ENCODE results near the gene TCF19. TPM values are rescaled to one million over a fixed set of nuclear protein-coding genes. Genes with fewer than 3 reads are reported as not detected.

Gene TCF19
- total RNA-seq, 1 experiment from 2014 or later: 18.8 TPM

DNA sequence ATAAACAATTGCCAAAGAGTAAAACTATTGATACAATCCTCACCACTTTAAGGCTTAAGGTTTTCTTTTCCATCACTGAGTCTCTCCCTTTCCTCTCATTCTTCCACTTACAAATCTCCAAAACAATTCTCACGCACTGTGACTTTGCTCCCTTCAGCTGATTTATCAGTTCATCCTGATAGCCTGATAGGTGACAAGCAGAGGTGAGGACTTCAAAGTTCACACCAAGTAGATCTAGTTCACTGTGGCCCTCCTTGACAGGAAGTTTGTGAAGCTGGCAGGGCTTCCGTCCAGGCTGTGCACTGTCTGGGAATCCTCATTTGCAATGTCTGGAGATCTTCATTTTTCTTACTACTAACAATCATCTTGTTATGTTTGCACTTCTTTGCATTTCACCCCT, 47.2 kb downstream of the TCF19 start:
- no peak for DNase-seq (ENCODE audit: low spot score)

- DNase-seq (ENCODE audit: low spot score): no peak
Measured at GRCh38 chr6:31208506-31208905, 50.1 kb downstream of the TCF19 start.

DNA sequence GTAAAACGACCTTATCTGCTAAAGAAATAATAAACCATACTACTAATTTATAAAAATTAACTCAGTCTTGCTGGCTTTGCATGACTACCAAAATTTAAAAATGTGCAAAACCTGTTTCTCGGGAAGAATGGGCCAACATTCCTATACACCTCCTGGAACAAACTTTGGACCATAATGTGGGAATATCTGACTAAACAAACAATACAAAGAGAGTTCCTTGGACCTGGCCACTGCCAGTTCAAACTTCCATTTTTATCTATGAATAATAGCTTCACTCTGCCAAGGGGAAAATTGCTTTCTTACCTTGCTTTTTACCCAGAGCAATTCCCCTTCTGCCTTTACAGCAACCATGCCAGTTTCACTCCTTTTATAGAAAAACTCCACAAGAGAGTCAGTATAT, 50.7 kb downstream of the TCF19 start:
- no peak for DNase-seq (ENCODE audit: low spot score)

- DNase-seq (ENCODE audit: low spot score): no peak
Measured at GRCh38 chr6:31210123-31210522, 51.7 kb downstream of the TCF19 start.

DNA sequence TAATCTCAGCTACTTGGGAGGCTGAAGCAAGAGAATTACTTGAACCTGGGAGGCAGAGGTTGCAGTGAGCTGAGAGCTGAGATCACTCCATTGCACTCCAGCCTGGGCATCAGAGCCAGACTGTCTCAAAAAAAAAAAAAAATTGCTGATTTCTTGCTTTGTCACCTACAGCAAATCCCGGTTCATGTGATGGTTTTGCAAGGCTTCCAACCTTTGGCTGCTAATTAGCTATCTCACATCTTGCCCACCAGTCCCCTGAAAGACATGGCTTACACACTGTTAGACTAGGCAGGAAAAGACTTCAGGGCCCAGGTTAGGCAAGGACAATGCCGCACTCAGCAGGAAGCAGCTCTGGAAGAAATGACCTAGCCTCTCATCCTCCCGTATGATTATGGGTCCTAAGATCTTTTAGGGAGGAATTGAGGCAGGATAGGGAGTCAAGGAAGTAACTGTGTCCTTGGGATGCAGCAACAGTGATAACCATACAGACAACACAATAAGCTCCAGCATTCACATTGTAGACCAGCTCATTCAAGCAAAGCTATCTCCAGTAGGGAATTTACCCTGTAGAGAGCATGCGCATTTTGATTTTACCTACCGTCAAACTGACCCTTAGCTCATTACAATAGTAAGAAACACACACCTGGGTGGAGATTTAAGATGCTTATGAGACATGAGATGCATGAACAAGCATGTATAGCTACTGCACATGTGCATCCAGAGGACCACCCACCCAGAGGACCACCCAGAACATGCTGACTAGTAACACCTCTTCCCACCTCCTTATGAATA, 52.5 kb downstream of the TCF19 start:
- no peak for DNase-seq (ENCODE audit: low spot score)

Other genes starting within 250 kb of the TCF19 start
- gene VARS2, start 244.4 kb upstream of the TCF19 start, total RNA-seq (2014; rRNA removed; shearing (Covaris generic)): 10.5 and 17.6 TPM in 2 replicates
- gene SFTA2, start 226.4 kb upstream of the TCF19 start, total RNA-seq (2014; rRNA removed; shearing (Covaris generic)): not detected in 2 replicates
- not detected in 2 replicates for gene MUCL3, start 217.6 kb upstream of the TCF19 start, total RNA-seq (2014; rRNA removed; shearing (Covaris generic))
- gene MUC21, start 174.9 kb upstream of the TCF19 start, total RNA-seq (2014; rRNA removed; shearing (Covaris generic)): not detected in 2 replicates
- not detected in 2 replicates for gene MUC22, start 148.1 kb upstream of the TCF19 start, total RNA-seq (2014; rRNA removed; shearing (Covaris generic))
- gene C6orf15, start 46.0 kb upstream of the TCF19 start, total RNA-seq (2014; rRNA removed; shearing (Covaris generic)): not detected in 2 replicates
- 0.06 and 0.35 TPM in 2 replicates for gene PSORS1C1, start 43.8 kb upstream of the TCF19 start, total RNA-seq (2014; rRNA removed; shearing (Covaris generic))
- not detected in 2 replicates for gene CDSN, start 38.1 kb upstream of the TCF19 start, total RNA-seq (2014; rRNA removed; shearing (Covaris generic))
- gene PSORS1C2, start 19.5 kb upstream of the TCF19 start, total RNA-seq (2014; rRNA removed; shearing (Covaris generic)): not detected in 2 replicates
- 12.6 and 12.7 TPM in 2 replicates for gene CCHCR1, start 787 bp upstream of the TCF19 start, total RNA-seq (2014; rRNA removed; shearing (Covaris generic))
- not detected in 2 replicates for gene POU5F1, start 12.1 kb downstream of the TCF19 start, total RNA-seq (2014; rRNA removed; shearing (Covaris generic))
- 804 and 844 TPM in 2 replicates for gene HLA-C, start 113.5 kb downstream of the TCF19 start, total RNA-seq (2014; rRNA removed; shearing (Covaris generic))
- gene HLA-B, start 198.6 kb downstream of the TCF19 start, total RNA-seq (2014; rRNA removed; shearing (Covaris generic)): 512 and 677 TPM in 2 replicates
- 65.8 and 75.4 TPM in 2 replicates for gene MICA, start 245.0 kb downstream of the TCF19 start, total RNA-seq (2014; rRNA removed; shearing (Covaris generic))